GM10248 (cell line): Measurements from ENCODE around the gene CEBPG.
A peak's percentile ranks its signal among the peaks of the same experiment; 100 is the strongest.

ENCODE experiments used
- CTCF ChIA-PET: fragments of 300-600 bp; sonication (Branson Sonifier 250); formaldehyde crosslinking; extraction: SDS; loops from one replicate; lab custom pipeline; 2021; ENCODE audit warnings: antibody characterized with exemption; lab: Yijun Ruan, JAX
- POLR2A ChIA-PET: fragments of 350-650 bp; sonication (Branson Sonifier 250); formaldehyde crosslinking; extraction: SDS; loops from one replicate; lab custom pipeline; 2020; ENCODE audit warnings: antibody characterized with exemption; lab: Yijun Ruan, JAX
- DNase-seq: peaks from one replicate; pipeline ENCODE4 v3.0.0; 2012; ENCODE audit errors: extremely low spot score
- TF ChIP-seq, protein P1 (sequence below): IDR thresholded peaks from 2 replicates; pipeline ENCODE4 v1.5.1; 2012; ENCODE audit warnings: mild to moderate bottlenecking, low read depth; ENCODE audit errors: extremely low read depth, missing control alignments, control extremely low read depth

The CEBPG gene

DNA sequence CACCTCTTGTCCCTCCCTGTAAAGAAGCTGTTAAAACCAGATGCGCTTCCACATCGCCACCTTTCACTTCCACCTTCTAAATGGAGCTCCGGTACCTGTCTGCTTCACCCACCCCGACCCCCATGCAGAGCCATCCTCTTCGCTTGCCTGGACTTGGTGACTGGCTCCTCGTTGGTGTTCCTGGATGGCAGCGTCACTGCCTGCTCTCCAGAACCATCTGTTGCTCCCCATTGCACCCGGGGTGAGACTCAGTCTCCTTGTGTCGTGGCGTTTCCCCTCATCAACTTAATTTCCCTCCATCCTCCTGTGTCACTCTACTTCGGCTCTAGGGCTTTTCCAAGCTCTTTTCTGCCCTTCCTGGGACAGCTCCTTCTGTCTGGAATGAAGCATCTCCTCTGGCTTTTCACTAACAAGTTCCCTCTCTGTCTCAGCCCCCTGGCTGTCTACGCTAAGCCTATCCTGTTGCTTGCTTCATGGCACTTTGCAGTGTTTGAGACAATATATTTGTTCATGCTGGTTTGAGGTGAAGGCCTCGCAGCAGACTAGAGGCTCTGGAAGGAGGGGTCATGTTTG, 10.3 kb downstream of the CEBPG start:
- POLR2A ChIA-PET = no interaction called here
- DNase-seq = no peak
- CTCF ChIA-PET = interaction anchor here (1.0 to 3.9 kb wide), 7 partner anchors 7 to 148 kb away, joined by 3 to 13 read pairs (median 6); partner anchors contain the start of gene CEBPG
- TF ChIP-seq, protein P1, sequence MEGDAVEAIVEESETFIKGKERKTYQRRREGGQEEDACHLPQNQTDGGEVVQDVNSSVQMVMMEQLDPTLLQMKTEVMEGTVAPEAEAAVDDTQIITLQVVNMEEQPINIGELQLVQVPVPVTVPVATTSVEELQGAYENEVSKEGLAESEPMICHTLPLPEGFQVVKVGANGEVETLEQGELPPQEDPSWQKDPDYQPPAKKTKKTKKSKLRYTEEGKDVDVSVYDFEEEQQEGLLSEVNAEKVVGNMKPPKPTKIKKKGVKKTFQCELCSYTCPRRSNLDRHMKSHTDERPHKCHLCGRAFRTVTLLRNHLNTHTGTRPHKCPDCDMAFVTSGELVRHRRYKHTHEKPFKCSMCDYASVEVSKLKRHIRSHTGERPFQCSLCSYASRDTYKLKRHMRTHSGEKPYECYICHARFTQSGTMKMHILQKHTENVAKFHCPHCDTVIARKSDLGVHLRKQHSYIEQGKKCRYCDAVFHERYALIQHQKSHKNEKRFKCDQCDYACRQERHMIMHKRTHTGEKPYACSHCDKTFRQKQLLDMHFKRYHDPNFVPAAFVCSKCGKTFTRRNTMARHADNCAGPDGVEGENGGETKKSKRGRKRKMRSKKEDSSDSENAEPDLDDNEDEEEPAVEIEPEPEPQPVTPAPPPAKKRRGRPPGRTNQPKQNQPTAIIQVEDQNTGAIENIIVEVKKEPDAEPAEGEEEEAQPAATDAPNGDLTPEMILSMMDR = no peak

DNA sequence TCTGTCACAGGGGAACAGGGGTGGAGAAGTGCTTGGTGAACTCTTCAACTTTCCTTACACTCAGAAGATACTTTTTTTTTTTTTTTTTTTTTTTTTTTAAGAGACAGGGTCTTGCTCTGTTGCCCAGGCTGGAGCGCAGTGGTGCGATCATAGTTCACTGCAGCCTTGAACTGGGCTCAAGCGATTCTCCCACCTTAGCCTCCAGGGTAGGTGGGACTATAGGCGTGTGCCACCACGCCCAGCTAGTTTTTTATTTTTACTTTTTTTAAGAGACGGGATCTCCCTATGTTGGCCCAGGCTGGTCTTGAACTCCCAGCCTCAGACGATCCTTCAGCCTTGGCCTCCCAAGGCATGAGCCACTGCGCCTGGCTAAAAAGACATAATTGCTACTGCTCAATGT, 11.5 kb downstream of the CEBPG start:
- TF ChIP-seq, protein P1 = no peak
- no peak for DNase-seq
- ChIA-PET CTCF (interaction anchor here (1.0 to 3.9 kb wide), 5 partner anchors 8 to 26 kb away, joined by 3 to 13 read pairs (median 8); partner anchors contain the start of gene CEBPG), POLR2A (no interaction called here)

DNA sequence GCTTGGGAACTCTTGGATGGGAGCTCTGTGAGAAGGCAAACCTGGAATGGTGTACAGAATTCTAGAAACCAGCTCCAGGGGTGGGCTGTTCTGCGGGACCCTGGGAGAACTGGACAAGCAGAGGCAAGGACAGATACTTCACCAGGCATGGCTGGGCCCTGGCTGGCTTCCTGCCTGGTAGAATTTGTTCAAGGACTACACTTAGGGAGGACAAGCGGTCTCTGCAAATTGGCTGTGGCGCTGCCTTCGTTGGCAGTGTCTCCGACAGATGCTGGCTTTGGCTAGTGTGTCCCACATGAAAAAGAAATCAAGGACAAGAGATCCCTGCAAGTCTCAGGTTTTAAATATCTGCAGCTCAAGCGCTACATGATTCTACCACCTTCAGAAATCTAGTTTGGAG, 12.4 kb downstream of the CEBPG start:
- ChIA-PET CTCF (interaction anchor here (1.6 to 3.9 kb wide), 3 partner anchors 9 to 21 kb away, joined by 4 to 13 read pairs (median 8); no protein-coding TSS in a partner anchor), POLR2A (no interaction called here)
- TF ChIP-seq, protein P1 = no peak
- DNase-seq = no peak

DNA sequence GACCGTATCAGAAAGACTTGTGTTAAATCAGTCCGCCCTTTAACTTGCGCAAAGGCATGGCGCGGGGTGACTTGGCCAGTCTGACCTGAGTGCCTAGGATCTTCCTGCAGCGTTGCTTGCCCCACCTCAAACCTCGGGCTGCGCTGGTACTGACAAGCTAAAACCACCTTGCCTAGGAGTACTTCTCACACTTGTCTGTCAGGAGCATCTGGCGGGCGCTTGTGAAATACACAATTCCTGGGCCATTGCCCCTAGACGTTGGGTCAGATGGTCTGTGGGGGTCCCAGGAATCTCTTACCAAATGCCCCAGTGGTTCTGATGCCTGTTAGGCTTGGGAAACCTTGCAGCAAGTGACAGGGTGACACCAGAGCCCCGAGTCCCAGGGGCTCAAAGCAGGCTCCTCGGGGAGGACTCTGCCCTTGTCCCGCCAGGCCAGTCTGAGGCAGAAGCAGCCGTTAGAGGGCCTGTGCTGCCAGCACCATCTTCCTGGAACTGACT, 12.9 kb downstream of the CEBPG start:
- POLR2A ChIA-PET = no interaction called here
- CTCF ChIA-PET = interaction anchor here (1.6 to 3.9 kb wide), 2 partner anchors 9 to 20 kb away, joined by 4 to 13 read pairs; no protein-coding TSS in a partner anchor
- no peak for DNase-seq
- TF ChIP-seq, protein P1 = no peak

DNA sequence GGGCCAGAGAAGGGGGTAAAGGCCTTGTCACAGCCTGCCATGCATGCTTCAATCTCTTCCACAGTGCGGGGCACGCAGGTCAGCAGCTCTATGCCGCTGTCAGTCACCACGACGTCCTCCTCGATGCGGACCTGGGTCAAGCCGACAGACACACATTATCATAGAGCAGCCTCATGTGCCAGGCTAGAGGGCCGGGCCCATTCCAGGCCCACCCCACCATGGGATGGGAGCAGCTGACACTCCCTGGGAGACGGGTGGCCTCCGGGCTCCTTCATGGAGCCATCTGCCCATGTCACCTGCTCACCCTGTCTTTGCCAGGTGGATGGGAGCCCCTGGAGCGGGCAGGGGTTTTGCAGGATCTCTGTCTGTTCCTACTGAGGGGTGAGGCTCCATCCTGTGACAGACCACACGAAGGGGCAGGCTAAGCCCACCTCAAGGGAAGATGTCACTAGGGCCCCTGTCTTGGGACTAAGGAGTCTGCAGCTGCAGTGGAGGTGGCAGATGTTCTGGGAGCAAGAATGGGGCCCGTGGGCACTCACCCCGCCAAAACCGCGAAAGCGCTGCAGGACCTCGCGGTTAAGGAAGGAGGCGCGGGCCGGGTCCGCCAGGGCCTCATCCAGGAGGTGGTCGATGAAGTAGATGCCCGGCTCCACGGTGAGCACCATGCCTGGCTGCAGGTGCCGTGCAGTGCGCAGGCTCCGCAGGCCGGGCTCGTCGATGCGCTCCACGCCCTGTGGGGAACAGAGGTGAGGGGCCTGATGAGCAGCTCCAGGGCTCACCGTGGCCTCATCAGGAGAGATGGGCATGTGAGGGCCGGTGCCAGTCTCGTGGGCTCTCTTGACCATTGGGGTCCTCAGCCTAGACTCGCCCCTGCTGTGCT, 14.1 kb downstream of the CEBPG start:
- TF ChIP-seq, protein P1 = no peak
- no peak for DNase-seq
- POLR2A ChIA-PET = no interaction called here
- CTCF ChIA-PET = interaction anchor here (1.6 to 2.0 kb wide), 2 partner anchors 25 to 152 kb away, joined by 3 to 5 read pairs; no protein-coding TSS in a partner anchor

DNA sequence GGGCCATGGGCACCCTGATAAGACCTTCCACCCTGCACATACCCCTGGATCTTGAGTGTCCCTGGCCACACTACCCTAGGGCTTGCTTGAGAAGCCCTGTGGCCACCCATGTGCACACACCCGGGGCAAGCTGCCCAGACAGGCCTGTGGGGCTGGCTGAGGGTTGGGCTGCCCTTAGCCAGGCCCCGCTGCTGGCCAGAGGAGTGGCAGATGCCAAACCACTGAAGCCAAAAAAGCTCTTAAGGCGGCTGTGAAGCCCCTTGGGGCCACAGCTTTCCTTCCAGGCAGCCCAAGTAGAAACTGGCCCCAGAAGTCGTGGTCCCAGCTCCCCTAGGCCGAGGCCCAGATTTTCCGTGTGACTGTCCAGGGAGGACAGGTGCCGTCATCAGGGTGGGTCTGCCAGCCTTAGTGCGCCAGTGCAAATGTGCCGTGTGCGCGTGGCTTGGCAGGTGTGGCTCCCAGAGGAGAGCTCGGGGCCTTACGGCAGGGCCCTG, 14.8 kb downstream of the CEBPG start:
- POLR2A ChIA-PET = no interaction called here
- CTCF ChIA-PET = interaction anchor here (0.8 to 2.0 kb wide), 3 partner anchors 15 to 153 kb away, joined by 3 to 5 read pairs (median 3); partner anchors contain the start of gene CEBPG
- peak; percentile 13 for DNase-seq

More for the DNA sequence above, 14.8 kb downstream of the CEBPG start:
- TF ChIP-seq, protein P1 = no peak
